Measurements from ENCODE around the gene PGAM5.
"Not testable (repeated sequence)": the region's sequence is repeated elsewhere in the genome, so short reads cannot be mapped to it uniquely, and the experiment has no call there.

PGAM5 gene

GRCh38 chr12:132753670-132754069, 43.0 kb downstream of the PGAM5 start:
- not testable (repeated sequence) for DNase-seq

- no peak for DNase-seq
These were observed 43.7 kb downstream of the PGAM5 start for GRCh38 chr12:132754160-132754932.

GRCh38 chr12:132758825-132759224, 48.2 kb downstream of the PGAM5 start:
- DNase-seq, result not testable (repeated sequence)

- no peak for DNase-seq
These were observed 48.7 kb downstream of the PGAM5 start for GRCh38 chr12:132759359-132759758.

- DNase-seq, result peak; percentile 39
These were observed 50.6 kb downstream of the PGAM5 start, which contains the start of gene ANKLE2 for GRCh38 chr12:132761032-132761920. Gene ANKLE2, minus strand, starts transcription at chr12:132761832. Its CDS starts 34 bp downstream, at chr12:132761798.

GRCh38 chr12:132761921-132762583, 51.4 kb downstream of the PGAM5 start:
- peak; percentile 40 for DNase-seq

GRCh38 chr12:132764231-132764630, 53.6 kb downstream of the PGAM5 start:
- no peak for DNase-seq

- no peak for DNase-seq
These were observed 54.7 kb downstream of the PGAM5 start for GRCh38 chr12:132765361-132765760.

- DNase-seq, result no peak
These were observed 55.9 kb downstream of the PGAM5 start for GRCh38 chr12:132766380-132767085.

- DNase-seq, result no peak
These were observed 60.6 kb downstream of the PGAM5 start for GRCh38 chr12:132771126-132771838.

All from T1000 (cell line).